ENCODE results near the gene SMARCC1.

DNA sequence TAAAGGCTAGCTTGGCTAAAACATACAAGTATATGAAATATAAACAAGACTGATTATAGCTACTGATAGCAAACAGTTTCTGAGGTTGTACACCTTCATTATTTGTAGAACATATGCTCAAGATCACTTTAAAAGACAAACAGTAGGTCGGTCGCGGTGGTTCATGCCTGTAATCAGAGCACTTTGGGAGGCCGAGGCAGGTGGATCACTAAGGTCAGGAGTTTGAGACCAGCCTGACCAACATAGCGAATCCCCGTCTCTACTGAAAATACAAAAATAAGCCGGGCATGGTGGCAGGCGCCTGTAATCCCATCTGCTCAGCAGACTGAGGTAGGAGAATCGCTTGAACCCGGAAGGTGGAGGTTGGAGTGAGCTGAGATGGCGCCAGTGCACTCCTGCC is 80.3 kb downstream of the SMARCC1 start:
- TF ChIP-seq, protein P1, sequence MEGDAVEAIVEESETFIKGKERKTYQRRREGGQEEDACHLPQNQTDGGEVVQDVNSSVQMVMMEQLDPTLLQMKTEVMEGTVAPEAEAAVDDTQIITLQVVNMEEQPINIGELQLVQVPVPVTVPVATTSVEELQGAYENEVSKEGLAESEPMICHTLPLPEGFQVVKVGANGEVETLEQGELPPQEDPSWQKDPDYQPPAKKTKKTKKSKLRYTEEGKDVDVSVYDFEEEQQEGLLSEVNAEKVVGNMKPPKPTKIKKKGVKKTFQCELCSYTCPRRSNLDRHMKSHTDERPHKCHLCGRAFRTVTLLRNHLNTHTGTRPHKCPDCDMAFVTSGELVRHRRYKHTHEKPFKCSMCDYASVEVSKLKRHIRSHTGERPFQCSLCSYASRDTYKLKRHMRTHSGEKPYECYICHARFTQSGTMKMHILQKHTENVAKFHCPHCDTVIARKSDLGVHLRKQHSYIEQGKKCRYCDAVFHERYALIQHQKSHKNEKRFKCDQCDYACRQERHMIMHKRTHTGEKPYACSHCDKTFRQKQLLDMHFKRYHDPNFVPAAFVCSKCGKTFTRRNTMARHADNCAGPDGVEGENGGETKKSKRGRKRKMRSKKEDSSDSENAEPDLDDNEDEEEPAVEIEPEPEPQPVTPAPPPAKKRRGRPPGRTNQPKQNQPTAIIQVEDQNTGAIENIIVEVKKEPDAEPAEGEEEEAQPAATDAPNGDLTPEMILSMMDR (IDR thresholded peaks at IDR 0.05) = no peak
- TF ChIP-seq POLR2A (IDR thresholded peaks at IDR 0.05) = no peak
